Right lobe of liver (tissue), 6 donors: ENCODE data around the gene NOP10. TPM values are rescaled to one million over a fixed set of nuclear protein-coding genes. Genes with fewer than 3 reads are reported as not detected.

Experiments
- ATAC-seq, 4 donors: fragments of 200-7000 bp; cut with Tn5 transposase; one replicate each; pipeline ENCODE4 v1.9.1; 2020; ENCODE audit warnings: mild to moderate bottlenecking in 4 of 4, moderate library complexity in 4 of 4
- DNase-seq, 3 donors: peaks; one replicate each; pipeline ENCODE4 v3.0.0-alpha.2; 2020
- H3K27ac ChIP-seq, 3 donors: fragments of 200-600 bp; one replicate each; pipeline ENCODE4 v1.8.0; 2022
- H3K27me3 ChIP-seq, 2 donors: fragments of 200-600 bp; one replicate each; pipeline ENCODE4 v1.8.0; 2022
- H3K36me3 ChIP-seq, 4 donors: fragments of 200-600 bp; sonication (generic) in 1 of 4; one replicate each; pipeline versions ENCODE4 v1.5.1 to v1.8.0; 2017 to 2022; ENCODE audit warnings: control low read depth in 1 of 4
- H3K4me1 ChIP-seq, 4 donors: fragments of 200-600 bp; sonication (generic) in 1 of 4; one replicate each; pipeline versions ENCODE4 v1.5.1 to v1.8.0; 2017 to 2022; ENCODE audit warnings: control low read depth in 1 of 4
- H3K4me3 ChIP-seq, 3 donors: fragments of 200-600 bp; one replicate each; pipeline ENCODE4 v1.8.0; 2022
- H3K9me3 ChIP-seq, 4 donors: fragments of 200-600 bp; sonication (generic) in 1 of 4; one replicate each; pipeline versions ENCODE4 v1.5.1 to v1.8.0; 2017 to 2022; ENCODE audit warnings: control low read depth in 1 of 4
- POLR2A ChIP-seq: fragments of 450-650 bp; IDR thresholded peaks from one replicate; pipeline ENCODE4 v1.6.1; 2017; ENCODE audit warnings: antibody characterized with exemption, mild to moderate bottlenecking
- WGBS: methylation state at CpG from one replicate; pipeline ENCODE4 v1.1.6; 2018; ENCODE audit warnings: low coverage, low lambda C conversion rate; ENCODE audit not compliant: insufficient coverage; ENCODE audit errors: missing lambda C conversion rate; 5-methylcytosine and 5-hydroxymethylcytosine counted together
- intact Hi-C, 2 donors: fragments of 100-400 bp; cut with DNase I; formaldehyde crosslinking; loops; one replicate each; pipeline versions ENCODE4 v1.11.2 to v1.14.1; 2022
- total RNA-seq, 6 experiments: library from RNA; depleted of rRNA in 2 of 6; stranded (reverse); fragments of >200 nt in 2 of 6; fragmentation: NEBNext Ultra II Directional in 3 of 6; extraction: Animal tissue kit (Norgen Biotek cat#: 25700) in 3 of 6; gene quantifications; one replicate each; pipeline versions ENCODE4 v1.1.0 to v1.2.4, GENCODE V29; 2016 to 2023
- TF ChIP-seq, protein P1 (sequence below), 4 donors: fragments of 200-600 bp in 3 of 4; fragments of 450-650 bp in 1 of 4; IDR thresholded peaks; one replicate each; pipeline versions ENCODE4 v1.5.1 to v1.8.0; 2016 to 2022; ENCODE audit warnings: antibody characterized with exemption in 4 of 4, mild to moderate bottlenecking in 2 of 4
- donor health status: DM: no; HTN: yes; CAD: no.
- donor health status: DM: no; HTN: no; CAD: no.
- donor health status: DM: no; HTN: no; CAD: no.
- donor health status: DM: no; HTN: yes; CAD: no.
- donor health status: DM: no; HTN: yes; CAD: no.

The NOP10 gene
- total RNA-seq, 6 experiments from 2014 or later, result 59.2 to 177 (median 79.2) TPM

DNA sequence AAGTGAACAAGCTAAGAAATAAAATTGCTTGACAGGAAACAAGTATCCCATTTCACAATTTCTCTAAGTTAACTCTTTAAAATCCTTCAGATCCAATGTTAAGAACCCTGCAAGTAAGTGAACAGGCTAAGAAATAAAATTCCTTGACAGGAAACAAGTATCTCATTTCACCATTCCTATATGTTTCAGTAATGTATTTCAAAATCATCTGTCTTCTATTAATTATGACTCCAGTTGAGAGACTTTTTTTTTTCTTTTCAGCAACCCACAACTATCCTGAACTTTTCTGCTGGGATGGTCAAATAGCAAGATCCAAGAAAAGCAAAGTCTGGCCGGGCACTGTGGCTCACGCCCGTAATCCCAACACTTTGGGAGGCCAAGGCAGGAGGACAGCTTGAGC lies 3.0 kb downstream of the NOP10 start:
- H3K36me3 ChIP-seq, result peaks cover 0 to 2% (median 0%) of the 10 kb centered on the region in 4 donors
- H3K27me3 ChIP-seq, result no peaks in the 10 kb centered on the region
- ATAC-seq (no peak), DNase-seq (no peak)
- no peak overlapping the region for H3K27ac ChIP-seq
- no peak overlapping the region for H3K4me3 ChIP-seq
- H3K4me1 ChIP-seq, result peaks cover 0 to 12% (median 0%) of the 10 kb centered on the region in 4 donors
- intact Hi-C loops, result loop anchor here in 1 of 2 donors (10.0 kb wide), 1 partner anchor 245 kb away; the partner anchor contains the start of gene GOLGA8B
- TF ChIP-seq, protein P1, sequence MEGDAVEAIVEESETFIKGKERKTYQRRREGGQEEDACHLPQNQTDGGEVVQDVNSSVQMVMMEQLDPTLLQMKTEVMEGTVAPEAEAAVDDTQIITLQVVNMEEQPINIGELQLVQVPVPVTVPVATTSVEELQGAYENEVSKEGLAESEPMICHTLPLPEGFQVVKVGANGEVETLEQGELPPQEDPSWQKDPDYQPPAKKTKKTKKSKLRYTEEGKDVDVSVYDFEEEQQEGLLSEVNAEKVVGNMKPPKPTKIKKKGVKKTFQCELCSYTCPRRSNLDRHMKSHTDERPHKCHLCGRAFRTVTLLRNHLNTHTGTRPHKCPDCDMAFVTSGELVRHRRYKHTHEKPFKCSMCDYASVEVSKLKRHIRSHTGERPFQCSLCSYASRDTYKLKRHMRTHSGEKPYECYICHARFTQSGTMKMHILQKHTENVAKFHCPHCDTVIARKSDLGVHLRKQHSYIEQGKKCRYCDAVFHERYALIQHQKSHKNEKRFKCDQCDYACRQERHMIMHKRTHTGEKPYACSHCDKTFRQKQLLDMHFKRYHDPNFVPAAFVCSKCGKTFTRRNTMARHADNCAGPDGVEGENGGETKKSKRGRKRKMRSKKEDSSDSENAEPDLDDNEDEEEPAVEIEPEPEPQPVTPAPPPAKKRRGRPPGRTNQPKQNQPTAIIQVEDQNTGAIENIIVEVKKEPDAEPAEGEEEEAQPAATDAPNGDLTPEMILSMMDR (IDR thresholded peaks at IDR 0.05), result no peak
- TF ChIP-seq POLR2A, result no peak
- no peaks in the 10 kb centered on the region for H3K9me3 ChIP-seq
- WGBS, result 87% methylated on average over 3 of the region's 3 CpGs

DNA sequence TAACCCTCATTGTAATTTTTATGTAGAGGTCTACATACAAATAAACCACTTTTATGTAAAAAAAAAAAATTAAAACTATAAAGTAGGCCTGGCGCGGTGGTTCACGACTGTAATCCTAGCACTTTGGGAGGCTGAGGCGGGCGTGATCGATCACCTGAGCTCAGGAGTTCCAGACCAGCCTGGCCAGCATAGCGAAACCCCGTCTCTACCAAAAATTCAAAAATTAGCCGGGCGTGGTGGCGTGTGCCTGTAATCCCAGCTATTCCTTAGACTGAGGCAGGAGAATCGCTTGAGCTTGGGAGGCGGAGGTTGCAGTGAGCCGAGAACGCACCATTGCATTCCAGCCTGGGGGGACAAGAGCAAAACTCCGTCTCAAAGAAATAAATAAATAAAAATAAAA lies 4.6 kb downstream of the NOP10 start:
- Histone ChIP-seq H3K36me3 (peaks cover 0 to 2% (median 0%) of the 10 kb centered on the region in 4 donors), H3K4me3 (peak overlapping the region in 2 of 3 donors; percentile 87 to 89), H3K9me3 (no peaks in the 10 kb centered on the region), H3K4me1 (peaks cover 0 to 12% (median 0%) of the 10 kb centered on the region in 4 donors), H3K27ac (peak overlapping the region in 1 of 3 donors; percentile 91), H3K27me3 (no peaks in the 10 kb centered on the region)
- intact Hi-C loops, result no loop called here
- WGBS, result 79% methylated on average over 16 of the region's 16 CpGs
- TF ChIP-seq, protein P1 (IDR thresholded peaks at IDR 0.05), result no peak
- no peak for TF ChIP-seq POLR2A
- DNase-seq, result no peak
- ATAC-seq, result no peak

DNA sequence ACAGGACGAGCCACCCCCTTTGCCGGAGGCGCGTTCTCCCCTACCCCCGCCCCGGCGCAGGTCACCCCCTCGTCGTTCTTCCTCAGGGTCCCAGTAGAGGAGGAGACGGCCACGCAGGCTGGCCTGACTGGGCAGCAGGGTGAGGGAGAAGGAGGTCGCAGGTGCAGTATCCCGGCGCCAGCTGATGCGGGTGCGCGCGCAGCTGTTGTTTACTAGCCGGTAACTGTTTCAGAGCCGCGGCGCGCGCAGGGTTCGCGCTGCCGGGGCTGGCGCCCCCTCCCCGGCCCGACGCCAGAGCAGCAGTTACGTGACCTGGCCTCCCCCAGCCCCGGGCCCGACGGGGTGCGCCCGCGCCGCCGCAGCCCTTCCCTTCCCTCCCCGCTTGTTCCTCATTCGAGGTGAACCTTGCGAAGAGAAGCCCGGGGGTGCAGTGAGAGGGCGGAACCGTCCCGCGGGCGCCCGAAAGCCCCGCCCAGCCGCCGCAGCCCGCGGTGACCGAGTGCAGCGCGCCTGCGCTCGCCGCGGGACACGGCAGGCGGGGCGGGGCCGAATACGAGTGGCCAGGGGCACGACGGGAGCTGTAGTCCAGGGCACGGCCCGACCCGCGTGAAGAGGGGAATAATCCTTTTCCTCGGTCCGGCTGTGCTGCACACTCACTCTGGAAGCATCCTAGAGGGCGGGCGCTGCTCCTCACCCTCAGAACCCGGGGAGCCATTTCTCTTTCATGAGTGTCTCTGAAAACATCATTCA lies 5.2 kb downstream of the NOP10 start, which contains the start of gene SLC12A6:
Gene SLC12A6 (minus strand): TSS at position 225 of the 750 bp plus-strand sequence. CDS start 1,101 bp downstream, outside the sequence.
- intact Hi-C loops, result no loop called here

DNA sequence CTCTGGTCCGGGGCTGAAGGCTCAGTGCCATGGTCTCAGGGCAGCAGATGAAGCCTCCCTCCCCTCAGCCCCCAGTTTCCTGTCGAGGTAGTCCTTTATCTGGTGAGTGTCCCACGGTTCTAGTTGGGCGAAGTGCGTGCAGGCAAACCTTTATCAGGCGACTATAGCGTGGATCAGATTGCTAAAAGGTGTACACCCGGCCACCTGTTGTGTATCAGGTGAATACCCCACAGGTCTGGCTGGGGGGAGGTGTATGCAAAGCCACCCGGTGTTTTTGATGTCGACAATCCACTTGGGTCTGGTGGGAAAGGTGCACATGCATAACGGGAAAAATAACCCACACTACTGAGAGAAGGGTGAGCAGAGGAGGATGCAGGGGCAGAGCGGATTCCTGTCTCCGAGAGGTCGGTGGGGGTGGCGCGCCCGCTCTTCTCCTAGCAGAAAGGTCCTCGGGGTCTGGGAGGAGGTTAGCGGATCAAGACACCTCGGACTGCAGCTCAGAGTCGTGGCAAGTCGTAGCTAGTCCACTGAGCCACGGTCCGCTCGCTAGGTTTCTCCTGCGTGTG lies 5.9 kb downstream of the NOP10 start:
- Histone ChIP-seq H3K36me3 (peaks cover 0 to 2% (median 0%) of the 10 kb centered on the region in 4 donors), H3K4me3 (peak overlapping the region; percentile 82 to 89 (median 87)), H3K27ac (peak overlapping the region; percentile 82 to 91 (median 82)), H3K9me3 (no peaks in the 10 kb centered on the region), H3K27me3 (no peaks in the 10 kb centered on the region), H3K4me1 (peaks cover 0 to 11% (median 0%) of the 10 kb centered on the region in 4 donors)
- DNase-seq (peak in 1 of 3 donors; percentile 53), ATAC-seq (peak; percentile 23 to 45 (median 32))
- no peak for TF ChIP-seq POLR2A
- TF ChIP-seq, protein P1 (IDR thresholded peaks at IDR 0.05), result no peak
- intact Hi-C loops, result no loop called here
- 2% methylated on average over 19 of the region's 26 CpGs for WGBS

More for the DNA sequence above, 5.2 kb downstream of the NOP10 start, which contains the start of gene SLC12A6:
- DNase-seq, result peak; percentile 94 to 95 (median 94)
- Histone ChIP-seq H3K36me3 (peaks cover 0 to 2% (median 0%) of the 10 kb centered on the region in 4 donors), H3K4me1 (peaks cover 0 to 12% (median 0%) of the 10 kb centered on the region in 4 donors), H3K27ac (peak within 1 kb of the TSS; percentile 82 to 91 (median 82)), H3K4me3 (peak within 1 kb of the TSS; percentile 82 to 89 (median 87)), H3K27me3 (no peaks in the 10 kb centered on the region), H3K9me3 (no peaks in the 10 kb centered on the region)
- TF ChIP-seq POLR2A, result peak; percentile 82
- TF ChIP-seq, protein P1 (IDR thresholded peaks at IDR 0.05), result peak in 1 of 4 donors; percentile 4
- ATAC-seq, result peak; percentile 92 to 98 (median 96)
- 1% methylated on average over 19 of the region's 78 CpGs for WGBS
